GM19452 (cell line): ENCODE data around the gene NYAP1.
A peak's percentile ranks its signal among the peaks of the same experiment; 100 is the strongest.

Experiments
- ATAC-seq: cut with Tn5 transposase; IDR thresholded peaks from one replicate; pipeline ENCODE4 v1.9.1; 2021; ENCODE audit not compliant: unreplicated experiment

Gene NYAP1

GRCh38 chr7:100456562-100456961, 27.2 kb upstream of the NYAP1 start:
- ATAC-seq = no peak

- no peak for ATAC-seq
Observed at GRCh38 chr7:100457033-100457432, 26.7 kb upstream of the NYAP1 start.

DNA sequence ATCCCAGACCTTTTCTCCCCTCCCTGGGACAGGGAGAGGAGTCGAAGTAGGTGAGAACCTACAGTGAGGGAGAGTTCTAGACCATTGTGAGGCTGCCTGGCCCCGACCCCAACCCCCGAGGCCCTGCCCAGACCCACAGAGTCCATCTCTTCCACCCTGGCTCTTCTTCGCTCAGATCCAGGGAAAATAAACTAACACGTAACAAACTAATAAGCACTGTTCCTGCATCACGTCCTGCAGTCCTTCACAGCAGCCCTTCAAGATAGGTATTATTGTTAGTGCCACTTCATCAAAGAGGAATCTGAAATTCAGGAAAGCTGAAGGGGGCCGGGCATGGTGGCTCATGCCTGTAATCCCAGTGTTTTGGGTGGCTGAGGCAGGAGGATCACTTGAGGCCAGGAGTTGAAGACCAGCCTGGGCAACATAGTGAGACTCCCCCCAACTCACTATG, 19.5 kb upstream of the NYAP1 start, which contains the start of gene SPACDR:
TSS of gene SPACDR (minus strand) at position 51 of the 451 bp plus-strand sequence. CDS start 235 bp downstream, outside the sequence.
- ATAC-seq = no peak

DNA sequence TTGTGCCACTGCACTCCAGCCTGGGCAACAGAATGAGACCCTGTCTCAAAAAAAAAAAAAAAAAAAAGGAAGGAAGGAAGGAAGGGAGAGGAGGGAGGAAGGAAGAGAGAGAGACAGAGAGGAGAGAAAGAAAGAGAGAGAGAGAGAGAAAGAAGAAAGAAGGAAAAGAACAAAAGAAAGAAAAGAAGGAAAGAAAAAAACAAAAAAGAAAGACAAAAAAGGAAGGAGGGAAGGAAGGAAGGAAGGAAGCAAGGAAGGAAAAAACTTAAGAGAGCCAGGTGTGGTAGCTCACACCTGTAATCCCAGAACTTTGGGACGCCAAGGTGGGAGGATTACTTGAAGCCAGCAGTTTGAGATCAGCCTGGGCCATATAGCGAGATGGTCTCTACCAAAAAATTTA, 18.9 kb upstream of the NYAP1 start:
- ATAC-seq = no peak

DNA sequence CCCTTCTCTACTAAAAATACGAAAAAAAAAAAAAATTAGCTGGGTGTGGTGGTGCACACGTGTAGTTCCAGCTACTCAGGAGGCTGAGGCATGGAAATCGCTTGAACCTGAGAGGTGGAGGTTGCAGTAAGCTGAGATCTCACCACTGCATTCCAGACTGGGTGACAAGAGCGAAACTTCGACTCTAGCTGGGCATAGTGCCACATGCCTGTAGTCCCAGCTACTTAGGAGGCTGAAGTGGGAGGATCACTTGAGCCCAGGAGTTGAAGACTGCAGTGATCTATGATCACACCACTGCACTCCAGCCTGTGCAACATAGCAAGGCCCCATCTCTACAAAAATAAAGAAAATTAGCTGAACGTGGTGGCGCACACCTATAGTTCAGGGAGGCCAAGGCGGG, 18.4 kb upstream of the NYAP1 start:
- no peak for ATAC-seq

GRCh38 chr7:100465702-100466311, 17.9 kb upstream of the NYAP1 start:
- ATAC-seq = no peak

GRCh38 chr7:100466653-100467605, 16.8 kb upstream of the NYAP1 start:
- no peak for ATAC-seq

- no peak for ATAC-seq
Observed at GRCh38 chr7:100467638-100468373, 15.9 kb upstream of the NYAP1 start.

DNA sequence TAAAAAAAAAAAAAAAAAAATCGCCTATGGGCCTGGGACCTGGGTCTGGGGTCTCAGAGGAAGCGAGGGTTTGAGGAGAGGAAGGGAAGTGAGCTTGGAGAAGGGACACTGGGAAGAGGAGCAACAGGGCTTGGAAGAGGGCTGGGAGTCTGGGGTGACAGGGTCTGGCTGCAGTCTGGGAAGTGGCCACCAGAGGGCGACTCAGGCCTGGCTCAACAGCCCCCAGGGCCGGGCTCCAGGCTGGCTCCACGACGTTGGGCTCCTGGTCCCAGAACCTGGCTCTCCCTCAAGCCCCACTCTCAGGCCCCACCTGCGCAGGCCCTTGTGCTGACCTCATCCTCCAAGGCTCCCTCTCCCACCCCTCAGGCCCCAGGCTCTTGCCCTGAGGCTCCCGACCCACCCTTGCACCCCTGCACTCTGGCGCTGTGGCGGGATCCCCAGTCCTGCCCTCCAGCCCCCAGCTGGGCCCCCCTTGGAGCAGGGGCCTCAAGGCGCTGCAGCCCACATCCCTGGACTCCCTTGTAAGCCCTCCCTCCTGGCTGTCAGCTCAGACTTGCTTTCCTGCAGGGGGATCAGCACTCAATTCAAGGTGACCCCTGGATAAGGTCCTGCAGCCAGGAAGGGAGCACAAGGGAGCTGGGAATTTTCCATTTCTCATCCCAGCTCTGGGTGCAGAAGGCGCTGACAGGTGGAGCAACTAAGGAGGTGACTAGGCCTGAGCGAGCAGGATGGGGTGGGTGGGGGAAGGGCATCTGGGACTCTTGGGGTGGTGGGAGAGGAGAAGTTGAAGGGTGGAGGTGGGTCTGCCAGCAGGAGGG, 14.3 kb upstream of the NYAP1 start:
- no peak for ATAC-seq

- ATAC-seq = no peak
Observed at GRCh38 chr7:100471021-100471420, 12.7 kb upstream of the NYAP1 start.

- no peak for ATAC-seq
Observed at GRCh38 chr7:100472121-100472851, 11.4 kb upstream of the NYAP1 start.

GRCh38 chr7:100472854-100473499, 10.8 kb upstream of the NYAP1 start:
- ATAC-seq = no peak

GRCh38 chr7:100475549-100475948, 8.2 kb upstream of the NYAP1 start:
- ATAC-seq = no peak

DNA sequence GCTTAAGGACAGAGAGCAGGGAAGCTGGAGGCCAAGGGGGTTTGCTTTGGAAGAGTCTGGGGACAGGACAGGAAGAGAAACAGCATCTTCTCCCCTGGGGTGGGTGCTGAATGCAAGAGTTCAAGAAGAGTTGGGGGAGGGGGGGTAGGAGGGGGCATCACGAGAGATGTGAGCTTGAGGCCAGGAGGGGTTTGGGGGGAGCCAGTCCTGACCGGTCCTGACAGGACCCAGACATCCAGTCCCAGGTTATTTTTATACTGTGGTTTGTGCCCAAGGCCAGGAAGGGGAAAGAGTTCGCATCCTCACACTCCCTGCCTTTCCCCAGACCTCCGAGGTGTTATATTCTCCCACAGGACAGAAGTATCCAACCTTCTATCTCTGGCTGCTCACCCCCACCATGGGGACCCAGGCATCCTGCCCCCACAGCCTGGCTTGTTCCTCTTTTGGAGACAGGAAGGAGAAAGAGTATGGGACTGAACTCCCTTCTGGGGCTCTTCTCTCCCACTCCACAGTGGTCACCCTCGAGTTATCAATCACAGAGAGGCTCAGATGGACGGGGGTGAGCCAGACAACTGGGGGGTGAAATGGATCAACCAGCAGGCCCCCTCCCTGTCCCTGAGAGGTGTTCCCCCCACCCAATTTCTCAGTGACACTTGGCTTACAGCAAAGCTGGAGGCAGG, 7.5 kb upstream of the NYAP1 start:
- no peak for ATAC-seq

DNA sequence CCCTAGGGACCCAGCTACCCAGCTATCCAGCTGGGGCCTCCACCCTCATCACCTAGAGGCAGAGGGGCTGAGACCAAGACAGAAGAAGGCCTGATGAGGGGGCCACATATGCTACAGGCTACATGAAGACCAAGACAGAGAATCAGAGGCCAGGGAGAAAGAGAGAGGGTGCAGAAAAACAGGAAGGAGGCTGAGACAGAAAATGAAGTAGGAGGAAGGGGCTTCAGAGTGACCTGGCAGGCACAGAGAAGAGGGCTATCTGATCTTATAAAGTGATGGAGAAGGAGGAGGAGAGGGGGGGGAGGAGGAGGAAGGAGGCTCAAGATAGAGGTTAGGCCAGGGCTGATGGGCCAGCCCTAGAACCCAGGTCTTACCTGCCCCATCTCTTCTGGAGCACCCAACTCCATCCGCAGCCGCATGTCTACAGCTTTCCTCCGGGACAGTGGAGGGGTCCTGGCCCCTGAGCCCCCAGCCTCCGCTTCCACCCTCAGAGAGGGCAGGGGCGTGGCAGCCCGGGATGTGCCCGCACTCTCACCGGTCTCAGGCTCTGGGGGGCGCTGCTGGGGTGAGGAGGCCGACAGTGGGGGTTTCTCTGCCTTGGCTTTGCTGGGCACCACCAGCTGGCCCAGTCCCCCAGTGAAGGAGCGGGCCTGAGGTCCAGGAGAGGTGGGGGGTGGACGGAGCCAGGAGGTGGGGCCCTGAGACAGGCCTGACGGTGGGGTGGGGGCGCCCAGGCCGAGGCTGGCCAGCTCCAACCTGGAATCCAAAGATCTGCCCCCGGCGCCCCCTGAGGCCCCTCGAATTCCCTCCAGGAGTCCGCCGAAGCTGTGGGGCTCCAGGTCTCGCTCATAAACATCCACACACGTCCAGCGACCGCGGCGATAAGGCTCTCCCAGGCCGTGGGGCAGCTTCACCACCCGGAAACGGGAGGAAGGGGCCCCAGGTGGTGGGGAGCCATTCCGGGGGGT, 6.5 kb upstream of the NYAP1 start:
- no peak for ATAC-seq

- no peak for ATAC-seq
Observed at GRCh38 chr7:100477871-100478267, 5.9 kb upstream of the NYAP1 start.

GRCh38 chr7:100478958-100479660, 4.6 kb upstream of the NYAP1 start, which contains the start of gene TSC22D4:
TSS of gene TSC22D4 (minus strand) at chr7:100479214. CDS start at chr7:100478038, 1,176 bp downstream.
- ATAC-seq = peak; percentile 53
